M059J (cell line): ENCODE results near the gene LEPR. TPM values are rescaled to one million over a fixed set of nuclear protein-coding genes. Genes with fewer than 3 reads are reported as not detected.

Experiments used
- total RNA-seq: library from RNA; depleted of rRNA; stranded (reverse); fragments of >200 nt; shearing (Covaris generic); gene quantifications from 2 replicates; pipeline ENCODE4 v1.2.3, GENCODE V29; 2014; rRNA removed

LEPR gene
- total RNA-seq, 1 experiment from 2014 or later: 8.6 TPM

Other genes starting within 250 kb of the LEPR start
- 5.3 and 7.9 TPM in 2 replicates for gene DNAJC6, start 111.1 kb upstream of the LEPR start, total RNA-seq
- 31.2 and 44.7 TPM in 2 replicates for gene LEPROT, start within 50 bp of the LEPR start, total RNA-seq